ENCODE results near the gene RAB30. TPM values are rescaled to one million over a fixed set of nuclear protein-coding genes. Genes with fewer than 3 reads are reported as not detected.

RAB30 gene, protein sequence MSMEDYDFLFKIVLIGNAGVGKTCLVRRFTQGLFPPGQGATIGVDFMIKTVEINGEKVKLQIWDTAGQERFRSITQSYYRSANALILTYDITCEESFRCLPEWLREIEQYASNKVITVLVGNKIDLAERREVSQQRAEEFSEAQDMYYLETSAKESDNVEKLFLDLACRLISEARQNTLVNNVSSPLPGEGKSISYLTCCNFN
- total RNA-seq: 10 to 100 TPM; 76.2 to 79.2 TPM
- 8.6 TPM for polyA plus RNA-seq (2013, experiment 1 of 2)
- polyA plus RNA-seq (2013, experiment 2 of 2): 10.8 TPM
- total RNA-seq: 5.8 to 301 (median 36.2) reads per million in 172 experiments

DNA sequence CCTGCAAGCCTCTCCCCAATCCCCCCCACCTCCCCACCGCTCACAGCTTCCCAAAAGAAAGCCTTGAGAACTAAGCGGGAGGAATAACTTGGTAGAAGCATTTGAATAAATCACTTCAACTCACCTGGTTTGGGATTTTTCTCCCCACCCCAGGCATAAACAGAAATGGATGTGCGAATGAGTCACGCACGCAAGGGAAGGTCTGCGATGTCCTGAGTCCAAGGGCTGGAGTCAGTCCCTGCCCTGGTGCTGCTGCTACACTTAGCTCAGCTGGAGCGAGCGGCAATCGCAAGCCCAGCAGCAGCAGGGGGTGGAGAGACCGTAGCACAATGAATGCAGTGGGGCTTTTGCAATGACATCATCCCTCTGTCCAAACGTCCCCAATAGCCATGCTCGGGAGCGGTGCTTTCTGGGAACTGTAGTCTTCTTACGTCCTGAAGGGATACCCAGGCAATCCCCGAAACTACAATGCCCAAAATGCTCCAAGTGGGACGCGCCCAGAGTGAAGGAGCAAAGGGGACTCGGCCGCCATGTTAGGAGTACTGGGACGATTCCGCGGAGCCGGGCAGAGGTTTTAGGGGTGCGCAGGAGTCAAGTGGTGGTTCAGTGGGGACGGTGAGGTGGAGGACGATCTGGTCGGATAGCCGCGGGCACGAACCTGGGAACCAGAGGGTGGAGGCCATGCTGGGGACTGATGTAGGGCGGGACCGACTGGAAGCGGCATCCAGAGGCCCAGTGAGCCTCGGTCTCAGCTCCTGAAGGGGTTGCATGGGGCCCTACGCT lies at the start of gene RAB30:
TSS of gene RAB30 (minus strand) at position 331 of the 783 bp plus-strand sequence. CDS start 74,581 bp downstream, outside the sequence.
- Mint-ChIP-seq H3K36me3 (ENCODE audit: low read depth) (peaks cover 27% of the 10 kb centered on the region), H3K4me3 (no peak within 1 kb of the TSS), H3K27me3 (no peaks in the 10 kb centered on the region), H3K27ac (no peak within 1 kb of the TSS), H3K4me1 (ENCODE audit: low read depth) (no peaks in the 10 kb centered on the region), H3K9me3 (no peaks in the 10 kb centered on the region)
- DNase-seq (peak; percentile 84 to 99 (median 89)), ATAC-seq (ENCODE audit: poor library complexity) (peak; percentile 91)
- no peaks in the 10 kb centered on the region for H3K27me3 ChIP-seq (ENCODE audit: control insufficient read depth in 1 of 2, insufficient read depth in 2 of 2, low read length in 2 of 2)
- peaks cover 35% of the 10 kb centered on the region for H3K4me1 ChIP-seq (ENCODE audit: insufficient read depth, low read length)
- H3K9me3 ChIP-seq (ENCODE audit: control insufficient read depth in 1 of 2, insufficient read depth in 1 of 2, low read length in 2 of 2): no peaks in the 10 kb centered on the region
- CTCF ChIA-PET: no interaction called here
- TF ChIP-seq, protein P1, sequence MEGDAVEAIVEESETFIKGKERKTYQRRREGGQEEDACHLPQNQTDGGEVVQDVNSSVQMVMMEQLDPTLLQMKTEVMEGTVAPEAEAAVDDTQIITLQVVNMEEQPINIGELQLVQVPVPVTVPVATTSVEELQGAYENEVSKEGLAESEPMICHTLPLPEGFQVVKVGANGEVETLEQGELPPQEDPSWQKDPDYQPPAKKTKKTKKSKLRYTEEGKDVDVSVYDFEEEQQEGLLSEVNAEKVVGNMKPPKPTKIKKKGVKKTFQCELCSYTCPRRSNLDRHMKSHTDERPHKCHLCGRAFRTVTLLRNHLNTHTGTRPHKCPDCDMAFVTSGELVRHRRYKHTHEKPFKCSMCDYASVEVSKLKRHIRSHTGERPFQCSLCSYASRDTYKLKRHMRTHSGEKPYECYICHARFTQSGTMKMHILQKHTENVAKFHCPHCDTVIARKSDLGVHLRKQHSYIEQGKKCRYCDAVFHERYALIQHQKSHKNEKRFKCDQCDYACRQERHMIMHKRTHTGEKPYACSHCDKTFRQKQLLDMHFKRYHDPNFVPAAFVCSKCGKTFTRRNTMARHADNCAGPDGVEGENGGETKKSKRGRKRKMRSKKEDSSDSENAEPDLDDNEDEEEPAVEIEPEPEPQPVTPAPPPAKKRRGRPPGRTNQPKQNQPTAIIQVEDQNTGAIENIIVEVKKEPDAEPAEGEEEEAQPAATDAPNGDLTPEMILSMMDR (IDR thresholded peaks at IDR 0.05): no peak
- peaks cover 8% of the 10 kb centered on the region for H3K36me3 ChIP-seq (ENCODE audit: insufficient read depth, low read length)
- peak within 1 kb of the TSS; percentile 78 to 91 for H3K27ac ChIP-seq (ENCODE audit: low read depth in 1 of 2, low read length in 2 of 2)
- intact Hi-C loops (cut with DNase I, micrococcal nuclease): loop anchor here (1.0 to 5.0 kb wide), 10 partner anchors 46 to 215 kb away; partner anchors contain the start of genes CCDC90B (in 2 of the 2), PCF11 (in 1 of the 2) and PRCP (in 1 of the 2)
- peak within 1 kb of the TSS; percentile 68 for H3K4me3 ChIP-seq (ENCODE audit: low read length)
- POLR2A ChIA-PET: interaction anchor here (0.6 to 8.4 kb wide), 29 partner anchors 8 to 214 kb away, joined by 3 to 186 read pairs (median 4); partner anchors contain the start of genes DDIAS, PCF11 and PRCP

DNA sequence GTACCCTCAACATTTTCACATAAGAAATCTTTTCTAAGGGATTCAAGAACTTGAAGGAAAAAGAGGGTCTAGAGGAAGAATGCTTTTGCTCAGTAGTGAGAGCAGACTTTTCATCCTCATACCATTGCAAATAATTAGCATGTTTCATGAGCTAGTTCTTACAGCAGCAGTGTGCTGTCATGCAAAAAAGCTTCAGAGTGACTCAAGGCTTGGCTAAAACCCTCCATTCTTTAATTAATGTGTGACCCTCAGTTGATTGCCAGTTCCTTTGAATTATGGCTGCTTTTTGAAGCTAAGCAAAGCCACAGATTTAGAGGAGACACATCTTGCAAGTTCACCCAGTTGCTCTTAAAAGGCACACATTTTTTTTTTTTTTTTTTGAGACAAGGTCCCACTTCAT lies 48.6 kb upstream of the RAB30 start:
- no peaks in the 10 kb centered on the region for H3K36me3 ChIP-seq (ENCODE audit: insufficient read depth, low read length)
- H3K4me3 ChIP-seq (ENCODE audit: low read length): no peak overlapping the region
- ChIA-PET POLR2A (interaction anchor here (0.6 to 5.9 kb wide), 4 partner anchors 15 to 200 kb away, joined by 3 to 59 read pairs (median 3); partner anchors contain the start of gene PCF11), CTCF (no interaction called here)
- no peak for ATAC-seq (ENCODE audit: poor library complexity)
- no peaks in the 10 kb centered on the region for H3K9me3 ChIP-seq (ENCODE audit: control insufficient read depth in 1 of 2, insufficient read depth in 1 of 2, low read length in 2 of 2)
- H3K27ac ChIP-seq (ENCODE audit: low read depth in 1 of 2, low read length in 2 of 2): no peak overlapping the region
- TF ChIP-seq, protein P1 (IDR thresholded peaks at IDR 0.05): no peak
- H3K9me3 Mint-ChIP-seq: no peaks in the 10 kb centered on the region
- H3K27ac Mint-ChIP-seq: peak overlapping the region; percentile 85
- no peaks in the 10 kb centered on the region for H3K27me3 Mint-ChIP-seq
- peaks cover 65% of the 10 kb centered on the region for H3K4me1 Mint-ChIP-seq (ENCODE audit: low read depth)
- H3K36me3 Mint-ChIP-seq (ENCODE audit: low read depth): no peaks in the 10 kb centered on the region
- H3K4me3 Mint-ChIP-seq: no peak overlapping the region
- no peak for DNase-seq
- intact Hi-C loops (cut with DNase I, micrococcal nuclease): no loop called here
- H3K4me1 ChIP-seq (ENCODE audit: insufficient read depth, low read length): peaks cover 49% of the 10 kb centered on the region
- no peaks in the 10 kb centered on the region for H3K27me3 ChIP-seq (ENCODE audit: control insufficient read depth in 1 of 2, insufficient read depth in 2 of 2, low read length in 2 of 2)

DNA sequence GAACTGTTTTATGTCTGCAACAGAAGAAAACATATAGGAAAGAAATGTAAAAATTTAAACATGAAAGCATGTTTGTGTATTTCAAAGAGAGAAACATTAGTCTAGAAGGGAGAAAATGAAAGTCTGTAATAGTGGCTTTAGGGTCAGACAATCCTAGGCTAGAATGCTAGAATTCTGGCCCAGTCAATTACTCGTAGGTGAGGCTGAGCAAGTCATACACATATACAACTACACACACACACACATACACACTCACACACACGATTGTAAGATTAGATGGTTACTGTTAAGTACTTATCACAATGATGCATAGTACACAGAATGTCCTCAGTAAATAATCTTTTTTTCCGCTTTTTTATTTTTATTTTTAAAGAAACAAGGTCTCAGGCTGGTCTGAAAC lies 47.5 kb upstream of the RAB30 start:
- Histone ChIP-seq H3K9me3 (ENCODE audit: control insufficient read depth in 1 of 2, insufficient read depth in 1 of 2, low read length in 2 of 2) (no peaks in the 10 kb centered on the region), H3K36me3 (ENCODE audit: insufficient read depth, low read length) (no peaks in the 10 kb centered on the region), H3K27me3 (ENCODE audit: control insufficient read depth in 1 of 2, insufficient read depth in 2 of 2, low read length in 2 of 2) (no peaks in the 10 kb centered on the region), H3K4me1 (ENCODE audit: insufficient read depth, low read length) (peaks cover 50% of the 10 kb centered on the region), H3K27ac (ENCODE audit: low read depth in 1 of 2, low read length in 2 of 2) (peak overlapping the region in 1 of 2 donors; percentile 12), H3K4me3 (ENCODE audit: low read length) (no peak overlapping the region)
- H3K27ac Mint-ChIP-seq: peak overlapping the region; percentile 85
- intact Hi-C loops (cut with DNase I, micrococcal nuclease): loop anchor here (2.0 to 5.0 kb wide), 3 partner anchors 38 to 47 kb away; partner anchors contain the start of genes PCF11 (in 1 of the 2) and RAB30 (in 1 of the 2)
- H3K9me3 Mint-ChIP-seq: no peaks in the 10 kb centered on the region
- H3K36me3 Mint-ChIP-seq (ENCODE audit: low read depth): no peaks in the 10 kb centered on the region
- DNase-seq (no peak), ATAC-seq (ENCODE audit: poor library complexity) (no peak)
- POLR2A ChIA-PET: interaction anchor here (5.9 kb wide), 1 partner anchor 37 kb away, joined by 59 read pairs; the partner anchor contains the start of gene PCF11
- H3K4me3 Mint-ChIP-seq: no peak overlapping the region
- H3K27me3 Mint-ChIP-seq: no peaks in the 10 kb centered on the region
- peaks cover 74% of the 10 kb centered on the region for H3K4me1 Mint-ChIP-seq (ENCODE audit: low read depth)
- CTCF ChIA-PET: interaction anchor here (1.0 kb wide), 1 partner anchor 37 kb away, joined by 4 read pairs; the partner anchor contains the start of gene PCF11
- TF ChIP-seq, protein P1 (IDR thresholded peaks at IDR 0.05): no peak
